ENCODE data around the gene TPH2.

DNA sequence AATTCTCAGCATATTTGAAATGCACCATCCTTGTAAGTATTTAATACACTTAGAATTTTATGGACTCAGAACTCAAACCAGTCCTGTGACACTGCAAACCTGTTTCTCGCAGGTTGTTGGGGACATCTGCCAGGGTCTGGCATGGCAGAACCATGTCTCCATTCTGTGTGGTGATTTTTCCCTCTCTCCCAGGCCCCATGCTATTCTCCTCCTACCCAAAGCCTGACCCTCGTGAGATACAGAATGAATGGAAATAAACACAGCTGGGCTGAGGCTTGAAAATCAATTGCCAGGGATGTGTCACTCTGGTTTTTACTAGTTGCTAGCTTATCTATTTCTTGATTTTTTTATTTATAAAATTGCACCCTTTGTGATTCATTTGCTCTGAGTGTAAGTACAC lies 19.8 kb downstream of the TPH2 start:
- TF ChIP-seq POLR2AphosphoS5 (IDR thresholded peaks at IDR 0.05; ENCODE audit: low read depth, low read length) (no peak), TAF1 (IDR thresholded peaks at IDR 0.05; ENCODE audit: borderline replicate concordance, insufficient read depth, low read length) (no peak), SIN3A (IDR thresholded peaks at IDR 0.05; ENCODE audit: borderline replicate concordance, insufficient read depth, low read length) (no peak), FOXP2 (optimal IDR thresholded peaks at IDR 0.05; ENCODE audit: borderline replicate concordance, extremely low read depth, extremely low read length, insufficient read depth) (no peak)
- TF ChIP-seq, protein P1, sequence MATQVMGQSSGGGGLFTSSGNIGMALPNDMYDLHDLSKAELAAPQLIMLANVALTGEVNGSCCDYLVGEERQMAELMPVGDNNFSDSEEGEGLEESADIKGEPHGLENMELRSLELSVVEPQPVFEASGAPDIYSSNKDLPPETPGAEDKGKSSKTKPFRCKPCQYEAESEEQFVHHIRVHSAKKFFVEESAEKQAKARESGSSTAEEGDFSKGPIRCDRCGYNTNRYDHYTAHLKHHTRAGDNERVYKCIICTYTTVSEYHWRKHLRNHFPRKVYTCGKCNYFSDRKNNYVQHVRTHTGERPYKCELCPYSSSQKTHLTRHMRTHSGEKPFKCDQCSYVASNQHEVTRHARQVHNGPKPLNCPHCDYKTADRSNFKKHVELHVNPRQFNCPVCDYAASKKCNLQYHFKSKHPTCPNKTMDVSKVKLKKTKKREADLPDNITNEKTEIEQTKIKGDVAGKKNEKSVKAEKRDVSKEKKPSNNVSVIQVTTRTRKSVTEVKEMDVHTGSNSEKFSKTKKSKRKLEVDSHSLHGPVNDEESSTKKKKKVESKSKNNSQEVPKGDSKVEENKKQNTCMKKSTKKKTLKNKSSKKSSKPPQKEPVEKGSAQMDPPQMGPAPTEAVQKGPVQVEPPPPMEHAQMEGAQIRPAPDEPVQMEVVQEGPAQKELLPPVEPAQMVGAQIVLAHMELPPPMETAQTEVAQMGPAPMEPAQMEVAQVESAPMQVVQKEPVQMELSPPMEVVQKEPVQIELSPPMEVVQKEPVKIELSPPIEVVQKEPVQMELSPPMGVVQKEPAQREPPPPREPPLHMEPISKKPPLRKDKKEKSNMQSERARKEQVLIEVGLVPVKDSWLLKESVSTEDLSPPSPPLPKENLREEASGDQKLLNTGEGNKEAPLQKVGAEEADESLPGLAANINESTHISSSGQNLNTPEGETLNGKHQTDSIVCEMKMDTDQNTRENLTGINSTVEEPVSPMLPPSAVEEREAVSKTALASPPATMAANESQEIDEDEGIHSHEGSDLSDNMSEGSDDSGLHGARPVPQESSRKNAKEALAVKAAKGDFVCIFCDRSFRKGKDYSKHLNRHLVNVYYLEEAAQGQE (IDR thresholded peaks at IDR 0.05; ENCODE audit: insufficient read depth in 1 of 2, low read depth in 2 of 2, low read length in 2 of 2), result no peak

All from PFSK-1 (cell line).